Central memory CD8-positive, alpha-beta T cell (primary cell): Measurements from ENCODE around the gene URM1.
"Not testable (repeated sequence)": the region's sequence is repeated elsewhere in the genome, so short reads cannot be mapped to it uniquely, and the experiment has no call there.

ENCODE experiments used
- ATAC-seq: fragments of 150-1000 bp; cut with Tn5 transposase; replicated peaks from 2 replicates; pipeline ENCODE4 v1.10.0; 2022; ENCODE audit warnings: mild to moderate bottlenecking, moderate FRiP score, moderate number of reproducible peaks; ENCODE audit not compliant: poor library complexity, severe bottlenecking; ENCODE audit errors: extremely low read depth
- DNase-seq, 2 donors: peaks; one replicate each; pipeline ENCODE4 v3.0.0; 2021; ENCODE audit warnings: low spot score in 2 of 2
- H3K27ac Mint-ChIP-seq: one replicate; pipeline ENCODE4 v1.8.0; 2022; ENCODE audit warnings: low read depth, mild to moderate bottlenecking, moderate library complexity, mixed read lengths
- H3K27me3 Mint-ChIP-seq: one replicate; pipeline ENCODE4 v1.8.0; 2022; ENCODE audit warnings: mixed read lengths
- H3K36me3 Mint-ChIP-seq: one replicate; pipeline ENCODE4 v1.8.0; 2022; ENCODE audit warnings: mild to moderate bottlenecking, moderate library complexity, mixed read lengths; ENCODE audit not compliant: insufficient read depth
- H3K4me1 Mint-ChIP-seq: one replicate; pipeline ENCODE4 v1.8.0; 2022; ENCODE audit warnings: mixed read lengths
- H3K4me3 Mint-ChIP-seq: one replicate; pipeline ENCODE4 v1.8.0; 2022; ENCODE audit warnings: mild to moderate bottlenecking, moderate library complexity, mixed read lengths
- H3K9me3 Mint-ChIP-seq: one replicate; pipeline ENCODE4 v1.8.0; 2022; ENCODE audit warnings: mixed read lengths

Gene URM1

DNA sequence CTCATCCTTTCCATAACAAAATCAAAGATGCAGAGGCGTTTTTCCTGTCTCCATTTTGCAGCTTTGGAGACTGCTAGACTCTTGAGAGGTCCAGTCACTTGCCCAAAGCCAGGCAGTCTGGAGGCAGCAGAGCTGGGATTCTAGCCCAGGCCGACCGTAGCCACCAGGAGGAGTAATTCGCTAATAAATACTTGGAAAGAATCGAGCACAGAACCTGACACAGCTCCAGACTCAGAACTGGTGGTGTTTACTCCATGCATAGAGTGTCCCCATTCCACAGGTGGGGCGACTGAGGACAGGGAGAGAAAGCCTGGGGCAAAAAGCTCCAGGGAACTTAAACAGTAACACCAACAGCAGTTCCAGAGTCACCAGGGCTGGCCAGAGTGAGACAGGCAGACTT lies 38.8 kb downstream of the URM1 start:
- H3K36me3 Mint-ChIP-seq, result no peaks in the 10 kb centered on the region
- no peak for DNase-seq
- H3K4me3 Mint-ChIP-seq, result no peak overlapping the region
- H3K9me3 Mint-ChIP-seq, result no peaks in the 10 kb centered on the region
- H3K4me1 Mint-ChIP-seq, result no peaks in the 10 kb centered on the region
- no peak overlapping the region for H3K27ac Mint-ChIP-seq
- ATAC-seq, result no peak
- peaks cover 61% of the 10 kb centered on the region for H3K27me3 Mint-ChIP-seq

DNA sequence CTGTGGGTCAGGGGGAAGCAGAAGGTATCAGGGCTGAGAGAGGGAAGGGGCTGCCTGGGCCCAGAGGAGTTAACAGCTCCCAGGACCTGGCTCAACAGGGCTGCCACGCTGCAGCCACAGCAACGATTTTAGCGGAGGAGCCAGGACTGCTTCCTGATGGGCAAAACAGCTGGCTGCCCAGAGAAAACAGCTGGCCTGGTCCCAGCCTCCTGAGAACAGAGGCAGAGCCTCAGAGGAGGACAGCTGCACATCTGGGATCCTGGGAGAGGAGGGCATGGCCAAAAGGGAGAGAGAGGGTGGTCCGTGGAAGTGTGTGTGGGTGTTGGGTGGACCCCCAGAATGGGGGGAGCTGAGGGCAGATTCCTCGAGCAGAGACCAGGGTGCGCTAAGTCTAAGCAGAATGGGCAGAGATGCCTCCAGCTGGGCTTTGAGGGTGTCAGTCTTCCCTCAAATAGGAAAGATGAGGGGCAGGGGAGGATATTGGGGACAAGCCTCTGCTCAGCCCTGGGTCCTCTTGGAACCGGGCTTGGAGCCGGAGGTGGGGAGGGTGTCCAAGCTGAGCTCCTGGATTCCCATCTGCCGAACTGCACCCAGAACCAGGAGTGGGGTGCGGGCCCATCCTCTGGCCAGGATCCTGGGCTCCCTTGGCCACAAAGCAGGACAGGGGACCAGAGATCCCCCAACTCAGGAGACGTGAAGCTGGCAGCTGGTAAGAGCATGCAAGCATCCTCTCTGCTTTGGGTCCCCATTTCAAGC lies 40.4 kb downstream of the URM1 start:
- Mint-ChIP-seq H3K27ac (no peak overlapping the region), H3K4me1 (no peaks in the 10 kb centered on the region), H3K36me3 (no peaks in the 10 kb centered on the region), H3K27me3 (peaks cover 61% of the 10 kb centered on the region), H3K4me3 (no peak overlapping the region), H3K9me3 (no peaks in the 10 kb centered on the region)
- ATAC-seq (no peak), DNase-seq (no peak)

DNA sequence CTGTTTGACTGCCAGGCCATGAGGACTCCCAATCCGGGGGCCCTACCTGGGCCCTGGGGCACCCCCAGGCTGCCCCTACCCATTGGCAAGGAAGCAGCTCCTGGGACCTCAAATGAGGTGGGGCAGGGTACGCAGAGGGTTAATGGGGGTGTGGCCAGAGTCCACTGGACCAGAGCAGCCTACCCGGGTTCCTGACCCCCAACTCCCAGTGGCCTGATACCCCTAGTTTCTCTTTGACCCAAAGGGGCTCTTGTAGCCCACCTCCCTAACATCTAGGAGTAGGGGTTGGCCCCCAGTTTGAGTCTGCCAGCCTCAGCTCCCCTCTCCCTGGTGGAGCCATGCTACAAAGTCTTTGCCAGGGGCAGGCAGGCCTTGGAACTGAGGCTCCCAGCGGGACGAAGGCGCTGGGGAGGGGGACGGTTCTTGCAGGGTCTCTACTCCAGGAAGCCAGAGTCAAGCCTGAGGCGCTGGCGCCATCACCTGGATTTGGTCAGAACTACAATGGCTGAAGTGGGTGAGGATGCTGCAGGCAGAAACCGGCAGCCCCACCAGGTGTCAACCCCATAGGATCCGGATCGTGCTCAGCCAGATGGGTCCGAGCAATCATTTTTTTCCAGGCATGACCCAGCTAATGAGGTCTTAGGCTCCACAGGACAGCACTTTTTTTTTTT lies 41.1 kb downstream of the URM1 start:
- ATAC-seq (no peak), DNase-seq (peak in 1 of 2 donors; percentile 22)
- no peaks in the 10 kb centered on the region for H3K36me3 Mint-ChIP-seq
- H3K27ac Mint-ChIP-seq, result no peak overlapping the region
- H3K4me1 Mint-ChIP-seq, result no peaks in the 10 kb centered on the region
- peaks cover 60% of the 10 kb centered on the region for H3K27me3 Mint-ChIP-seq
- no peaks in the 10 kb centered on the region for H3K9me3 Mint-ChIP-seq
- H3K4me3 Mint-ChIP-seq, result no peak overlapping the region

DNA sequence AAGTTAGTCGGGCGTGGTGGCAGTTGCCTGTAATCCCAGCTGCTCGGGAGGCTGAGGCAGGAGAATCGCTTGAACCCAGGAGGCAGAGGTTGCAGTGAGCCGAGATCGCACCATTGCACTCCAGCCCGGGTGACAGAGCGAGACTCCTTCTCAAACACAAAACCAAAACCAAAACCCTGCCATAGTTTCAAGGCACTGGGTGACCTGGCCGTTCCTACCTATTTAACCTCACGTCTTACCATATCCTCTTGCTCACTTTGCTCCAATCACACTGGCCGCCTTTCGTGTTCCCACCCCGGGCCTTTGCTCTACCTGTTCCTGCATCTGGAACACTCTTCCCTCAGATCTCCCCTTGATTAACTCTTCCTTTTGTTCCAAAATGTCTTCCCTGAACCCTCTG lies 42.6 kb downstream of the URM1 start:
- H3K4me3 Mint-ChIP-seq, H3K4me1 Mint-ChIP-seq, H3K9me3 Mint-ChIP-seq, ATAC-seq, DNase-seq, H3K36me3 Mint-ChIP-seq, H3K27ac Mint-ChIP-seq: not testable (repeated sequence)
- H3K27me3 Mint-ChIP-seq, result peaks cover 54% of the 10 kb centered on the region

DNA sequence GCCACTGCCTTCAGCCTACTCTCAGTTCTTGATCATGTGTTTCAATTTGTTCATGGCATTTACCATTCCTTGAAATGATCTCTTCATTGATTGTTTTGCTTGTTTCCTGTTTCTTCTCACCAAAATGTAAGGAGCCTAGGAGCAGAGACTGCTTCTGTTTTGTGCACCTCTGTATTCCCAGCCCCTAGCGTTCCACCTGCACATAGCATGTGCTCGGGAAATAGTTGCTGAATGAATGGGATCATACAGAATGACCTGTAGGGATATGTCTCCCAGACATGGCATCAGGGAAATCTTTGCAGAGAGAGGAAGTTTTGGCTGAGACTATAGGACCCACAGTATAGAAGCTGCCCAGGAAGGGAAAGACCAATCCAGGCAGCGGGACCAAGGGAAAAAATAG lies 43.3 kb downstream of the URM1 start:
- no peaks in the 10 kb centered on the region for H3K36me3 Mint-ChIP-seq
- peaks cover 59% of the 10 kb centered on the region for H3K27me3 Mint-ChIP-seq
- DNase-seq, result no peak
- H3K9me3 Mint-ChIP-seq, result no peaks in the 10 kb centered on the region
- no peaks in the 10 kb centered on the region for H3K4me1 Mint-ChIP-seq
- no peak overlapping the region for H3K4me3 Mint-ChIP-seq
- H3K27ac Mint-ChIP-seq, result no peak overlapping the region
- ATAC-seq, result no peak

DNA sequence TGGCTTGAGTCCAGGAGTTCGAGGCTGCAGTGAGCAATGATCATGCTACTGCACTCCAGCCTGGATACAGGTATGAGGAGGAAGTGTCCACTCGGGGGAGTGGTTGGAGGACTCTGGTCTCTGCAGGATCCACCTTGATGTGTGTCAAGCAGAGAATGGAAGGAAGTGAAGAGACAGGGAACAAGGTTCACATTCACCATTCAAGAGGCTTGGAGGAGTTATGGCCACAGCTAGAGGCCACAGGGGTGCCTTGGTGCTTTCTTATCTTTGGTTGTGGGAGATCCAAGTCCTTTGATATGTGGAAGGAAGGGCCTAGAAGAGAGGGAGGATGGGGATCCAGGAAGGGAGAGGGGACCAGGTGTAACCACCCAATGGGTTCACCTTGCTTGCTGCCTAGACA lies 44.1 kb downstream of the URM1 start:
- Mint-ChIP-seq H3K4me1 (no peaks in the 10 kb centered on the region), H3K27ac (no peak overlapping the region), H3K4me3 (no peak overlapping the region), H3K36me3 (no peaks in the 10 kb centered on the region), H3K9me3 (no peaks in the 10 kb centered on the region), H3K27me3 (peaks cover 62% of the 10 kb centered on the region)
- ATAC-seq (no peak), DNase-seq (no peak)

DNA sequence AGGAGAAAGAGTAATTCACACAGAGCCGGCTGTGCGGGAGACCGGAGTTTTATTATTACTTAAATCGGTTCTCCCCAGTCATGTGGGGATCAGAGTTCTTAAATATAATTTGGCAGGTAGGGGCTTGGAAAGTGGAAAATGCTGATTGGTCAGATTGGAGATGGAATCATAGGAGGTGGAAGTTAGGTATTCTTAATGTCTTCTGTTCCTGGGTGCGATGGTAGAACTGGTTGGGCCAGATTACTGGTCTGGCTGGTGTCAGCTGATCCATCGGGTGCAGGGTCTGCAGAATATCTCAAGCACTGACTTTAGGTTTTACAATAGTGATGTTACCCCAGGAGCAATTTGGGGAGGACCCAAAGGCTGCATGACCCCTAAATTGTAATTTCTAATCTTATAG lies 44.8 kb downstream of the URM1 start:
- H3K4me1 Mint-ChIP-seq, result no peaks in the 10 kb centered on the region
- no peaks in the 10 kb centered on the region for H3K9me3 Mint-ChIP-seq
- no peaks in the 10 kb centered on the region for H3K36me3 Mint-ChIP-seq
- no peak for DNase-seq
- no peak overlapping the region for H3K4me3 Mint-ChIP-seq
- H3K27me3 Mint-ChIP-seq, result peaks cover 58% of the 10 kb centered on the region
- no peak overlapping the region for H3K27ac Mint-ChIP-seq
- no peak for ATAC-seq

DNA sequence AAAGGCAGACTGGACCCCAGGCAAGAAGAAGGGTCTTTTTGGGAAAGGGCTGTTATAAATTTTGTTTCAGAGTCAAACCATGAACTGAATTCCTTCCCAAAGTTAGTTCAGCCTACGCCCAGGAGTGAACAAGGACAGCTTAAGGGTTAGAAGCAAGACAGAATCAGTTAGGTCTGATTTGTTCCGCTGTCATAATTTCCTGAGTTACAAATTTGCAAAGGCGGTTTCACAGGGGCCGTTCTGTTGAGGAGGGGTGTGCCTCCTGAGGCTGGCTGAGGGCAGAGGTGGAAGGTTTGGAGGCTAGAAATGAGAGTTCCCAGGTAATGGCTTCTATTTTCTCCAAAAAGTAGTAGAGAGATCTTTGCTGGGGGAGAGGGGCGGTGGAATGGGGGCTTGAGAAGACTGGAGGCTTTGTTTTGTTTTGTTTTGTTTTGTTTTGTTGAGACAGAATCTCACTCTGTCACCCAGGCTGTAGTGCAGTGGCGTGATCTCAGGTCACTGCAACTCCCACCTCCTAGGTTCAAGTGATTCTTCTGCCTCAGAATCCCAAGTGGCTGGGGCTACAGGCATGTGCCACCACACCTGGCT lies 45.4 kb downstream of the URM1 start:
- Mint-ChIP-seq H3K27ac (no peak overlapping the region), H3K36me3 (no peaks in the 10 kb centered on the region), H3K9me3 (no peaks in the 10 kb centered on the region), H3K4me3 (no peak overlapping the region), H3K4me1 (no peaks in the 10 kb centered on the region), H3K27me3 (peaks cover 53% of the 10 kb centered on the region)
- DNase-seq (no peak), ATAC-seq (no peak)

DNA sequence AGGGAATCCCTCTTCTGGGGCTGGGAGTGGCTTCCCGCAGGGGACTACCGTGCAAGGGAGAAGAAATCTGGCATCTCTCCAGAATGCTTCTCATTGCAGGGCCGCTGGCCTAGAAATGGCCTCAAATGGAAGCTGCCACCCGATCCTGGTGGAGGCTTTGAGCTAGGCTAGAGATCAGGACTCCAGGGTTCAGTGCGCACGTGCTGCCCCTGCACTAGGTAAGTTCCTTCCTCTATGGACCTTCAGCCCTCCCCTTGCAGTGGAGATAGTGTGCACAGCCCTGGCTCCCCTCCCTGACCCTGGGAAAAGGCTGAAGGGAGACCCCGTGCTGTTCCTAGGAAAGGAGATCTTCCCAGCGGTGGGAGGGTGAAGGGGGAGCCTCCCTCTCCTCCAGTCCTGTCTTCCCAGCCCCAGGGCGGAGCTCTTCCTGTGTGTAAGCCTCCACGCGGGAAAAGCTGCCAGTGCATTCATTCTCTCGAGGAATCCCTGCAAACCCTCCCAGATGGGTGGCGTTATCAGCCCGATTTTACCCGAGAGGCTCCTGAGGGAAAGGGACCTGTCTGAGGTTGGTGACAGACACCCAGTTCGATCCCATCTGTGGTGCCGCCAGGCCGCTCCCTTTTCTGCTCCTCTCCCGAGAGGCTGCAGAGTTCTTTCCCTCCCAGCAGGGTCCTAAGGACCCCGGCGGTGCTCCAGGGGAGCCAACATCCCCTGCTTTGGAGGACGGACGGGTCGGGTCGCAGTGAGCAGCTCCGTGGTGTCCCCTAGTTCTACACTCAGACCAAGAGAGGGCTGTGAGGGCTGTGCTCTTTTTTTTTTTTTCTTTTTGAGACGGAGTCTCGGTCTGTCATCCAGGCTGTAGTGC lies 48.1 kb downstream of the URM1 start:
- Mint-ChIP-seq H3K4me3 (peak overlapping the region; percentile 80), H3K4me1 (no peaks in the 10 kb centered on the region), H3K36me3 (peaks cover 3% of the 10 kb centered on the region), H3K9me3 (no peaks in the 10 kb centered on the region), H3K27me3 (peaks cover 40% of the 10 kb centered on the region), H3K27ac (peak overlapping the region; percentile 25)
- ATAC-seq, result no peak
- no peak for DNase-seq

DNA sequence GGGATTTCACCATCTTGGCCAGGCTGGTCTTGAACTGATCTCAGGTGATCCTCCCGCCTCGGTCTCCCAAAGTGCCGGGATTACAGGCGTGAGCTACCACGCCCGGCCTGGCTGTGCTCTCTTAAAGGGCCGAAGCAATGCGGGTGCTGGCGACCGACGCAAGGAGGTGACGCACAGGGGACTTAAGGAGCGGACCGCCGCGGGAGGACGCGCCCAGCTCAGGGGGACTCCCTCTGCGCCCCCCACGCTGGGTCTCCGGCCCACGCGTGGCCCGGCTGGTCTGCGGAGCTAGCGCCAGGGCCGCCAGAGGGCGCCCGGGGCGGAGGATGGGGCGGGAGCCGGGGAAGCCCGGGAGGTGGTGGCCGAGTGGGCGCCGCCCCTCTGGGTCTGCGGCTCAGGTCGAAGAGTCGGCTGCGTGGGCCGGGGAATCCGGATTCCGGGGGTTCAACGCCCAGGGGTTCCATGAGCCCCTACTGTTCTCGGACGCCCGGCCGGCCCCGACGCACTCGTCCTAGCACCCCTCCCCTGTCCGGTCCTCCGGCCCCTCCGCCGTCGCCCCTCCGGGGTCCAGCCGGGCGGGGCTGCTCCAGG lies 49.0 kb downstream of the URM1 start:
- ATAC-seq, result peak; percentile 76
- peaks cover 3% of the 10 kb centered on the region for H3K36me3 Mint-ChIP-seq
- H3K27me3 Mint-ChIP-seq, result peaks cover 31% of the 10 kb centered on the region
- DNase-seq, result peak; percentile 41 to 53
- peak overlapping the region; percentile 25 for H3K27ac Mint-ChIP-seq
- peak overlapping the region; percentile 80 for H3K4me3 Mint-ChIP-seq
- no peaks in the 10 kb centered on the region for H3K4me1 Mint-ChIP-seq
- no peaks in the 10 kb centered on the region for H3K9me3 Mint-ChIP-seq

DNA sequence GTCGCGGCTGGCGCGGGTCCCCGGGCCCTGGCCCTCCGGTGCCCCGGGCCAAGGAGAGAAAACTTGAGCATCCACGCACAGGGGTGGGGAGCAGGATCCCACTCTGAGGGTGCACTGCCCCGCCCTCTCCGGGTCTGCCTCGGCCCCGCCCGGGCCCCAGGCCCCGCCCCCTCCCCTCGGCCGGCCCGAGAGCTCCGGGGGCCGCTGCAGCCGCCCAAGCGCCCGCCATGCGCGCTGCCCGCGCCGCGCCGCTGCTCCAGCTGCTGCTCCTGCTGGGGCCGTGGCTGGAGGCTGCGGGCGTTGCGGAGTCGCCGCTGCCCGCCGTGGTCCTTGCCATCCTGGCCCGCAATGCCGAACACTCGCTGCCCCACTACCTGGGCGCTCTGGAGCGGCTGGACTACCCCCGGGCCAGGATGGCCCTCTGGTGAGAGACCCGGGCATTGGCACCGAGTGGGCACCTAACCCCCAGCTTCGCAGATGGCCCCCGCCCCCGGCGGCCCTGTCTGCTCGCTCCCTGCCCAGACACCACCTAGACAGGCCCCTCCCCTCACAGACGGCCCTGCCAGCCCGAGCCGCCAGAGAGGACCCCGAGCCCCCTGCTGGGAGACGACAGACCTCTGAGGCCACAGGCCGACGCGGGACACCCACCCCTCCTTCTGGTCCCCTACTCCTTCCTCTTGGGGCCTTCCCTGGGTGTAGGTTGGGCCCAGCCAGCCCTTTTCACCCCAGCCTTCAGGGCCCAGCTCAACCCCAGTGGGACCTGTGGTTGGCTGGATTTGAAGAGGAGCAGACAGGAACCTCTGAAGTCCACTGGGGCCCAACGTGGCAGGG lies 49.7 kb downstream of the URM1 start, which contains the start of gene CERCAM:
CERCAM (plus strand) TSS at position 207 of the 831 bp plus-strand sequence; CDS start at position 228, 21 bp downstream.
- DNase-seq (peak; percentile 17 to 23), ATAC-seq (peak; percentile 74)
- Mint-ChIP-seq H3K9me3 (no peaks in the 10 kb centered on the region), H3K27ac (peak within 1 kb of the TSS; percentile 25), H3K4me3 (peak within 1 kb of the TSS; percentile 80), H3K4me1 (no peaks in the 10 kb centered on the region), H3K27me3 (peaks cover 24% of the 10 kb centered on the region), H3K36me3 (peaks cover 3% of the 10 kb centered on the region)
